IMR-90 (cell line): Measurements from ENCODE around the gene RMDN3. TPM values are rescaled to one million over a fixed set of nuclear protein-coding genes. Genes with fewer than 3 reads are reported as not detected.

Source experiments
- ATAC-seq: fragments of 200-7000 bp; cut with Tn5 transposase; 2 replicates; pipeline ENCODE4 v1.9.1; 2020; ENCODE audit warnings: low read depth, mild to moderate bottlenecking, moderate library complexity
- BruUV-seq: library from RNA; stranded (reverse); fragments of 400-500 nt; replicated peaks from 2 replicates; lab custom pipeline; 2021; lab: Mats Ljungman, UMichigan
- CTCF ChIA-PET: fragments of 300-600 bp; formaldehyde crosslinking; extraction: SDS; loops from one replicate; lab custom pipeline; 2021; ENCODE audit warnings: antibody characterized with exemption; lab: Yijun Ruan, JAX
- POLR2A ChIA-PET: fragments of 300-600 bp; sonication (Branson Sonifier 250); formaldehyde crosslinking; loops from one replicate; lab custom pipeline; 2022; ENCODE audit warnings: antibody characterized with exemption; ENCODE audit not compliant: unreplicated experiment; lab: Charles Lee
- DNase-seq: peaks from one replicate; pipeline ENCODE4 v3.0.0; 2013
- H2AFZ ChIP-seq: replicated peaks from 2 replicates; pipeline ENCODE3; 2013; ENCODE audit warnings: low read length, mild to moderate bottlenecking; ENCODE audit not compliant: poor library complexity
- H2AK5ac ChIP-seq: 2 replicates; pipeline ENCODE4 v1.6.1; 2013; ENCODE audit warnings: low read depth, low read length, inconsistent platforms
- H2AK9ac ChIP-seq: replicated peaks from 2 replicates; pipeline ENCODE3; 2013; ENCODE audit warnings: mild to moderate bottlenecking, low read depth, low read length, moderate library complexity; ENCODE audit not compliant: poor library complexity
- H2BK120ac ChIP-seq: 2 replicates; pipeline ENCODE4 v1.6.1; 2013; ENCODE audit warnings: low read depth, low read length, inconsistent platforms
- H2BK15ac ChIP-seq: 3 replicates; pipeline ENCODE4 v1.6.1; 2013; ENCODE audit warnings: low read depth, low read length, inconsistent platforms
- H2BK20ac ChIP-seq: 2 replicates; pipeline ENCODE4 v1.6.1; 2013; ENCODE audit warnings: low read depth, mild to moderate bottlenecking, inconsistent platforms, low read length, moderate library complexity
- H2BK5ac ChIP-seq: 2 replicates; pipeline ENCODE4 v1.6.1; 2013; ENCODE audit warnings: mild to moderate bottlenecking, low read depth, low read length, inconsistent platforms; ENCODE audit not compliant: poor library complexity, severe bottlenecking
- H3K14ac ChIP-seq: replicated peaks from 2 replicates; pipeline ENCODE4 v1.6.1; 2013; ENCODE audit warnings: low read depth, low read length, inconsistent platforms
- H3K18ac ChIP-seq: 2 replicates; pipeline ENCODE4 v1.6.1; 2013; ENCODE audit warnings: low read depth, low read length, control low read depth
- H3K23ac ChIP-seq: 2 replicates; pipeline ENCODE4 v1.6.1; 2013; ENCODE audit warnings: low read depth, low read length, inconsistent platforms
- H3K27ac ChIP-seq: 2 replicates; pipeline ENCODE4 v1.5.1; 2013; ENCODE audit warnings: mild to moderate bottlenecking, control low read depth, low read length; ENCODE audit not compliant: insufficient read depth
- H3K27me3 ChIP-seq: 2 replicates; pipeline ENCODE4 v1.6.1; 2013; ENCODE audit warnings: low read length; ENCODE audit not compliant: control insufficient read depth, insufficient read depth
- H3K36me3 ChIP-seq: 2 replicates; pipeline ENCODE4 v1.6.1; 2013; ENCODE audit warnings: low read length, mixed read lengths; ENCODE audit not compliant: control insufficient read depth, insufficient read depth
- H3K4ac ChIP-seq: 2 replicates; pipeline ENCODE4 v1.6.1; 2013; ENCODE audit warnings: low read depth, low read length, inconsistent platforms
- H3K4me1 ChIP-seq: 2 replicates; pipeline ENCODE4 v1.6.1; 2013; ENCODE audit warnings: low read length, mixed read lengths; ENCODE audit not compliant: control insufficient read depth, insufficient read depth
- H3K4me2 ChIP-seq: 2 replicates; pipeline ENCODE4 v1.6.1; 2013; ENCODE audit warnings: low read depth, mild to moderate bottlenecking, control low read depth, low read length, moderate library complexity
- H3K4me3 ChIP-seq: 2 replicates; pipeline ENCODE4 v1.5.1; 2013; ENCODE audit warnings: low read depth, mild to moderate bottlenecking, control low read depth, low read length, moderate library complexity; ENCODE audit not compliant: insufficient read depth
- H3K56ac ChIP-seq: 2 replicates; pipeline ENCODE4 v1.6.1; 2013; ENCODE audit warnings: low read length, inconsistent platforms; ENCODE audit not compliant: insufficient read depth; ENCODE audit errors: extremely low read depth
- H3K79me1 ChIP-seq, 2 experiments: 2 replicates each; pipeline ENCODE4 v1.6.1; 2013; ENCODE audit warnings: low read length in 2 of 2, inconsistent platforms in 1 of 2, low read depth in 1 of 2
- H3K9ac ChIP-seq: 2 replicates; pipeline ENCODE4 v1.6.1; 2013; ENCODE audit warnings: low read depth, low read length, control low read depth
- H3K9me1 ChIP-seq: 2 replicates; pipeline ENCODE4 v1.6.1; 2013; ENCODE audit warnings: low read length, inconsistent platforms; ENCODE audit not compliant: insufficient read depth
- H3K9me3 ChIP-seq: 2 replicates; pipeline ENCODE4 v1.6.1; 2013; ENCODE audit warnings: low read length; ENCODE audit not compliant: control insufficient read depth, insufficient read depth
- H4K20me1 ChIP-seq: 2 replicates; pipeline ENCODE4 v1.6.1; 2013; ENCODE audit warnings: low read length, inconsistent platforms; ENCODE audit not compliant: insufficient read depth
- H4K5ac ChIP-seq: 2 replicates; pipeline ENCODE4 v1.6.1; 2013; ENCODE audit warnings: mild to moderate bottlenecking, low read depth, low read length, control low read depth
- H4K8ac ChIP-seq, 2 experiments: 2 replicates each; pipeline ENCODE4 v1.6.1; 2013; ENCODE audit warnings: low read depth in 2 of 2, low read length in 2 of 2, control low read depth in 1 of 2, inconsistent platforms in 1 of 2
- H4K91ac ChIP-seq: 2 replicates; pipeline ENCODE4 v1.6.1; 2013; ENCODE audit warnings: low read depth, low read length, inconsistent platforms; ENCODE audit not compliant: insufficient read depth
- CHD1 ChIP-seq: IDR thresholded peaks from 2 replicates; pipeline ENCODE4 v1.6.1; 2012; ENCODE audit warnings: low read depth, low read length, improper control_type of control experiment
- CTCF ChIP-seq: conservative IDR thresholded peaks from 2 replicates; pipeline ENCODE4 v1.5.1; 2012; ENCODE audit warnings: mild to moderate bottlenecking, low read depth, low read length, improper control_type of control experiment
- FOS ChIP-seq: fragments of 150-350 bp; IDR thresholded peaks from 2 replicates; pipeline ENCODE4 v1.6.1; 2016; ENCODE audit warnings: low read depth, low read length
- MAZ ChIP-seq: IDR thresholded peaks from 2 replicates; pipeline ENCODE4 v1.6.1; 2012; ENCODE audit warnings: low read depth, mild to moderate bottlenecking, low read length, improper control_type of control experiment, moderate library complexity, borderline replicate concordance
- MXI1 ChIP-seq: IDR thresholded peaks from 2 replicates; pipeline ENCODE4 v1.6.1; 2012; ENCODE audit warnings: low read depth, mild to moderate bottlenecking, low read length, moderate library complexity, borderline replicate concordance
- NFE2L2 ChIP-seq: fragments of 150-350 bp; IDR thresholded peaks from 2 replicates; pipeline ENCODE4 v1.6.1; 2016; ENCODE audit warnings: low read depth, mild to moderate bottlenecking, low read length
- POLR2A ChIP-seq: IDR thresholded peaks from 2 replicates; pipeline ENCODE4 v1.6.1; 2012; ENCODE audit warnings: mild to moderate bottlenecking, low read depth, low read length
- USF2 ChIP-seq: fragments of 150-350 bp; IDR thresholded peaks from 2 replicates; pipeline ENCODE4 v1.6.1; 2017; ENCODE audit warnings: mild to moderate bottlenecking, antibody characterized with exemption, low read length, low read depth
- WGBS, 2 experiments: methylation state at CpG; one replicate each; pipeline versions ENCODE4 v1.1.5 to v1.1.7; 2013; ENCODE audit warnings: missing lambda C conversion rate in 2 of 2; ENCODE audit not compliant: insufficient read length in 1 of 2; ENCODE audit errors: extremely low coverage in 2 of 2; 5-methylcytosine and 5-hydroxymethylcytosine counted together
- dilution Hi-C: fragments of 300-500 bp; cut with HindIII; formaldehyde crosslinking; loops from one replicate; pipeline ENCODE4 v1.14.3; 2018; ENCODE audit warnings: low sequenced_read_pairs; ENCODE audit not compliant: unreplicated experiment
- in situ Hi-C: fragments of 300-500 bp; cut with MboI; formaldehyde crosslinking; loops from 3 replicates; pipeline ENCODE4 v1.14.3; 2019; ENCODE audit warnings: low sequenced_read_pairs, inconsistent platforms, mixed read lengths
- intact Hi-C: fragments of 100-400 bp; cut with micrococcal nuclease; formaldehyde crosslinking; loops from 2 replicates; pipeline ENCODE4 v1.10.0; 2022
- polyA plus RNA-seq, 3 experiments: library from polyadenylated mRNA; depleted of rRNA; stranded (reverse); fragments of >200 nt; gene quantifications; 2 replicates each; pipeline ENCODE4 v1.2.3, GENCODE V29; 2012; ENCODE audit warnings: low replicate concordance in 1 of 3
- total RNA-seq: library from RNA; depleted of rRNA; stranded (reverse); fragments of >200 nt; gene quantifications from 2 replicates; pipeline ENCODE4 v1.2.3, GENCODE V29; 2012

The RMDN3 gene
- total and polyA plus RNA-seq, 2 of the 4 experiments (the other 2 are of a cell fraction): 14.7 to 25.7 TPM

GRCh38 chr15:40799523-40799922, 44.5 kb upstream of the RMDN3 start:
- no peak overlapping the region for H3K56ac ChIP-seq
- no peak overlapping the region for H4K5ac ChIP-seq
- H3K9me1 ChIP-seq: peaks cover 6% of the 10 kb centered on the region; the same call in 1 of the 2 replicates
- H3K4ac ChIP-seq: no peak overlapping the region
- H3K14ac ChIP-seq: no peak overlapping the region
- TF ChIP-seq USF2 (no peak), FOS (no peak), MXI1 (no peak), NFE2L2 (no peak), CTCF (no peak), POLR2A (no peak), MAZ (no peak), CHD1 (no peak)
- intact Hi-C loops (no loop called here), dilution Hi-C loops (no loop called here), in situ Hi-C loops (no loop called here)
- H3K4me2 ChIP-seq: no peak overlapping the region
- no peak overlapping the region for H2AFZ ChIP-seq
- H3K4me1 ChIP-seq: 0 out of 2 replicates have a peak, but pooled peaks cover 1% of the 10 kb centered on the region
- H3K27ac ChIP-seq: no peak overlapping the region
- peaks cover 3% of the 10 kb centered on the region; the same call in 1 of the 2 replicates for H4K20me1 ChIP-seq
- H4K91ac ChIP-seq: no peak overlapping the region
- H2BK20ac ChIP-seq: no peak overlapping the region
- no CpG with 5 or more reads among the region's 3 CpGs for WGBS, 2 experiments
- H3K23ac ChIP-seq: no peak overlapping the region
- H2BK120ac ChIP-seq: no peak overlapping the region
- no peak overlapping the region for H4K8ac ChIP-seq
- no peak overlapping the region for H2AK9ac ChIP-seq
- peaks cover 2% of the 10 kb centered on the region for H3K36me3 ChIP-seq
- ChIA-PET POLR2A (interaction anchor here (0.7 kb wide), 1 partner anchor 74 kb away, joined by 3 read pairs; no protein-coding TSS in a partner anchor), CTCF (no interaction called here)
- no peak overlapping the region for H2BK15ac ChIP-seq
- no peak overlapping the region for H2BK5ac ChIP-seq
- H3K9ac ChIP-seq: no peak overlapping the region
- H3K79me1 ChIP-seq: peaks cover 36 to 61% of the 10 kb centered on the region in 2 experiments
- no peak overlapping the region for H3K18ac ChIP-seq
- DNase-seq (no peak), ATAC-seq (no peak)
- no TSS peak for BruUV-seq
- no peaks in the 10 kb centered on the region for H3K27me3 ChIP-seq
- H3K9me3 ChIP-seq: no peaks in the 10 kb centered on the region
- H2AK5ac ChIP-seq: no peak overlapping the region
- H3K4me3 ChIP-seq: no peak overlapping the region
